Fibroblast of skin of left quadriceps (primary cell): ENCODE data around the gene WSCD1.
A peak's percentile ranks its signal among the peaks of the same experiment; 100 is the strongest.

ENCODE experiments used
- DNase-seq, 2 experiments: peaks; one replicate each; pipeline ENCODE4 v3.0.0-alpha.2; 2013; ENCODE audit warnings: low read depth in 2 of 2

The WSCD1 gene

GRCh38 chr17:6159541-6160231 is 89.5 kb downstream of the WSCD1 start:
- DNase-seq = no peak

GRCh38 chr17:6160232-6160555 is 90.0 kb downstream of the WSCD1 start:
- DNase-seq = no peak

- DNase-seq = no peak
Measured at GRCh38 chr17:6160911-6161855, 91.0 kb downstream of the WSCD1 start.

- no peak for DNase-seq
Measured at GRCh38 chr17:6162216-6162615, 92.0 kb downstream of the WSCD1 start.

- DNase-seq = no peak
Measured at GRCh38 chr17:6162892-6163291, 92.7 kb downstream of the WSCD1 start.

- DNase-seq = peak in 1 of 2 experiments; percentile 7
Measured at GRCh38 chr17:6163612-6164333, 93.6 kb downstream of the WSCD1 start.

GRCh38 chr17:6164996-6165395 is 94.8 kb downstream of the WSCD1 start:
- no peak for DNase-seq

- DNase-seq = no peak
Measured at GRCh38 chr17:6165806-6166205, 95.6 kb downstream of the WSCD1 start.

- no peak for DNase-seq
Measured at GRCh38 chr17:6166492-6167179, 96.5 kb downstream of the WSCD1 start.

- DNase-seq = no peak
Measured at GRCh38 chr17:6168296-6168695, 98.1 kb downstream of the WSCD1 start.

GRCh38 chr17:6170349-6170748 is 100.2 kb downstream of the WSCD1 start:
- DNase-seq = no peak

- DNase-seq = no peak
Measured at GRCh38 chr17:6172642-6173330, 102.6 kb downstream of the WSCD1 start.

- DNase-seq = no peak
Measured at GRCh38 chr17:6173653-6174052, 103.5 kb downstream of the WSCD1 start.
